Peyer's patch (tissue), 4 donors: ENCODE results near the gene ALDH4A1.

Source experiments
- CTCF ChIP-seq, 6 experiments: fragments of 450-650 bp in 4 of 6; fragments of 200-600 bp in 2 of 6; sonication (generic) in 1 of 6; IDR thresholded peaks; one replicate each; pipeline ENCODE4 v1.5.1; 2017 to 2019; ENCODE audit warnings: antibody characterized with exemption in 6 of 6, mild to moderate bottlenecking in 3 of 6, moderate library complexity in 1 of 6
- POLR2A ChIP-seq, 2 donors: fragments of 450-650 bp; IDR thresholded peaks; one replicate each; pipeline ENCODE4 v1.5.1; 2017; ENCODE audit warnings: antibody characterized with exemption in 2 of 2, mild to moderate bottlenecking in 2 of 2, moderate library complexity in 2 of 2

- no peak for TF ChIP-seq CTCF (IDR thresholded peaks at IDR 0.05)
- no peak for TF ChIP-seq POLR2A (IDR thresholded peaks at IDR 0.05)
These were observed 13.0 kb upstream of the ALDH4A1 start for GRCh38 chr1:18915341-18915740.
